HepG2 (cell line): ENCODE measurements around the gene THRAP3. TPM values are rescaled to one million over a fixed set of nuclear protein-coding genes. Genes with fewer than 3 reads are reported as not detected.

Experiments used
- ATAC-seq: fragments of 200-7000 bp; cut with Tn5 transposase; 3 replicates; pipeline ENCODE4 v1.9.1; 2020; ENCODE audit warnings: mild to moderate bottlenecking, moderate library complexity
- BruUV-seq: library from RNA; stranded (reverse); fragments of 400-500 nt; replicated peaks from 2 replicates; lab custom pipeline; 2021; lab: Mats Ljungman, UMichigan
- CTCF ChIA-PET: fragments of 300-600 bp; formaldehyde crosslinking; extraction: SDS; loops from one replicate; lab custom pipeline; 2021; ENCODE audit warnings: low total read pairs, inconsistent platforms, low intra/inter-chr PET ratio; lab: Yijun Ruan, JAX
- POLR2A ChIA-PET: fragments of 350-600 bp; sonication (Branson Sonifier 250); formaldehyde crosslinking; loops from one replicate; lab custom pipeline; 2020; ENCODE audit warnings: antibody characterized with exemption, inconsistent platforms; lab: Yijun Ruan, JAX
- DNase-seq: peaks from one replicate; pipeline ENCODE4 v3.0.0-alpha.2; 2015; ENCODE audit warnings: low spot score
- FAIRE-seq: peaks from 3 replicates; lab custom pipeline; 2011; peaks lifted over from hg19 to GRCh38; lab: Jason Lieb, UNC
- H2AFZ ChIP-seq: one replicate; pipeline ENCODE4 v1.6.1; 2011; ENCODE audit warnings: low read length, inconsistent platforms
- H3K27ac ChIP-seq: fragments of 300-600 bp; 3 replicates; pipeline ENCODE4 v1.8.0; 2011; ENCODE audit warnings: mixed run types, mild to moderate bottlenecking, mixed read lengths, low read length, inconsistent platforms; ENCODE audit not compliant: insufficient read depth; ENCODE audit errors: extremely low read length
- H3K27me3 ChIP-seq, 2 experiments: fragments of 200-600 bp in 1 of 2; 2 replicates in 1 of 2; 3 replicates in 1 of 2; pipeline versions ENCODE4 v1.6.0 to v1.8.0; 2011; ENCODE audit warnings: low read length in 2 of 2, mild to moderate bottlenecking in 2 of 2, moderate library complexity in 2 of 2, inconsistent platforms in 1 of 2; ENCODE audit not compliant: insufficient read depth in 2 of 2, control insufficient read depth in 1 of 2
- H3K36me3 ChIP-seq, 2 experiments: fragments of 200-600 bp in 1 of 2; replicated peaks in 1 of 2; 2 replicates in 1 of 2; 3 replicates in 1 of 2; pipeline versions ENCODE4 v1.5.1 to v1.8.0; 2011; ENCODE audit warnings: low read length in 2 of 2, inconsistent platforms in 1 of 2; ENCODE audit not compliant: insufficient read depth in 2 of 2, control insufficient read depth in 1 of 2
- H3K4me1 ChIP-seq: 2 replicates; pipeline ENCODE4 v1.5.1; 2012; ENCODE audit warnings: low read length, inconsistent platforms; ENCODE audit not compliant: insufficient read depth
- H3K4me2 ChIP-seq: 2 replicates; pipeline ENCODE4 v1.6.0; 2011; ENCODE audit warnings: low read depth, low read length, inconsistent platforms
- H3K4me3 ChIP-seq, 3 experiments: fragments of 200-600 bp in 1 of 3; sonication (generic), shearing (Covaris generic) in 1 of 3; replicated peaks in 1 of 3; 2 replicates each; pipeline ENCODE4 v1.5.1; 2011 to 2016; ENCODE audit warnings: low read length in 3 of 3, inconsistent platforms in 2 of 3, low read depth in 2 of 3, mild to moderate bottlenecking in 2 of 3, control low read depth in 1 of 3, mixed read lengths in 1 of 3; ENCODE audit not compliant: insufficient read depth in 1 of 3
- H3K79me2 ChIP-seq: one replicate; pipeline ENCODE4 v1.6.1; 2011; ENCODE audit warnings: low read length, inconsistent platforms; ENCODE audit not compliant: insufficient read depth
- H3K9ac ChIP-seq: 2 replicates; pipeline ENCODE4 v1.6.0; 2011; ENCODE audit warnings: mild to moderate bottlenecking, low read depth, low read length, inconsistent platforms; ENCODE audit not compliant: insufficient read depth
- H3K9me3 ChIP-seq: 2 replicates; pipeline ENCODE4 v1.5.1; 2012; ENCODE audit warnings: mild to moderate bottlenecking, low read length
- H4K20me1 ChIP-seq: 2 replicates; pipeline ENCODE4 v1.6.0; 2011; ENCODE audit warnings: inconsistent platforms, mild to moderate bottlenecking, low read length, moderate library complexity; ENCODE audit not compliant: insufficient read depth
- ELF4 ChIP-seq: sonication (generic); formaldehyde crosslinking; IDR thresholded peaks from 2 replicates; pipeline ENCODE4 v1.5.0; 2020; ENCODE audit warnings: missing genetic modification reagents, mild to moderate bottlenecking, moderate library complexity, borderline replicate concordance
- ELK4 ChIP-seq: sonication (generic); formaldehyde crosslinking; IDR thresholded peaks from 2 replicates; pipeline ENCODE4 v1.9.0; 2021; ENCODE audit warnings: missing genetic modification reagents, borderline replicate concordance
- HIVEP1 ChIP-seq: sonication (generic); formaldehyde crosslinking; IDR thresholded peaks from 2 replicates; pipeline ENCODE4 v1.4.0; 2020; ENCODE audit warnings: mild to moderate bottlenecking, missing genetic modification reagents
- MYPOP ChIP-seq: sonication (generic); formaldehyde crosslinking; IDR thresholded peaks from 2 replicates; pipeline ENCODE4 v1.8.1; 2023; ENCODE audit warnings: mild to moderate bottlenecking, moderate library complexity, missing genetic modification reagents
- SMYD3 ChIP-seq: sonication (generic); formaldehyde crosslinking; IDR thresholded peaks from 2 replicates; pipeline ENCODE4 v1.8.1; 2023; ENCODE audit warnings: mild to moderate bottlenecking, missing genetic modification reagents
- TBL1XR1 ChIP-seq: fragments of 150-350 bp; IDR thresholded peaks from 2 replicates; pipeline ENCODE4 v1.6.1; 2014; ENCODE audit warnings: borderline replicate concordance, low read length; ENCODE audit not compliant: partially characterized antibody
- ZNF18 ChIP-seq: sonication (generic); formaldehyde crosslinking; IDR thresholded peaks from 2 replicates; pipeline ENCODE4 v1.8.0; 2022; ENCODE audit warnings: mild to moderate bottlenecking, missing genetic modification reagents; ENCODE audit not compliant: insufficient replicate concordance
- ZNF230 ChIP-seq: sonication (generic); formaldehyde crosslinking; IDR thresholded peaks from 2 replicates; pipeline ENCODE4 v1.4.0; 2020; ENCODE audit warnings: mild to moderate bottlenecking, missing genetic modification reagents
- ZNF335 ChIP-seq: sonication (generic); formaldehyde crosslinking; IDR thresholded peaks from 2 replicates; pipeline ENCODE4 v1.4.0; 2020; ENCODE audit warnings: missing genetic modification reagents
- ZNF547 ChIP-seq: sonication (generic); formaldehyde crosslinking; IDR thresholded peaks from 2 replicates; pipeline ENCODE4 v1.5.1; 2020; ENCODE audit warnings: mild to moderate bottlenecking, missing genetic modification reagents
- ZNF580 ChIP-seq: IDR thresholded peaks from 2 replicates; pipeline ENCODE4 v1.6.1; 2016; ENCODE audit warnings: low read depth, borderline replicate concordance
- ZNF850 ChIP-seq: sonication (generic); formaldehyde crosslinking; conservative IDR thresholded peaks from 2 replicates; pipeline ENCODE4 v1.9.0; 2021; ENCODE audit warnings: mild to moderate bottlenecking, missing genetic modification reagents
- WGBS: methylation state at CpG from one replicate; pipeline ENCODE4 v1.1.6; 2017; ENCODE audit warnings: low lambda C conversion rate; 5-methylcytosine and 5-hydroxymethylcytosine counted together
- in situ Hi-C: cut with HindIII; loops from 2 replicates; pipeline ENCODE4 v1.10.0; 2017; ENCODE audit warnings: low pct_unique_long_range_greater_than_20kb; ENCODE audit not compliant: extremely low pct_ligation_motif_present
- intact Hi-C: fragments of 100-400 bp; cut with micrococcal nuclease; formaldehyde crosslinking; loops from one replicate; pipeline ENCODE4 v1.10.0; 2022; ENCODE audit not compliant: unreplicated experiment
- polyA plus RNA-seq, 8 experiments: library from polyadenylated mRNA; depleted of rRNA in 3 of 8; stranded (reverse) in 7 of 8; unstranded in 1 of 8; fragments of >200 nt; fragmentation: Illumina TruSeq in 4 of 8; extraction: Trizol in 4 of 8; gene quantifications; 2 replicates each; pipeline versions ENCODE4 v1.2.1 to v1.2.3, GENCODE V29; 2011 to 2016; ENCODE audit warnings: low read depth in 4 of 8, missing spikeins in 1 of 8, mixed read lengths in 1 of 8; ENCODE audit not compliant: insufficient read depth in 1 of 8
- total RNA-seq, 5 experiments: library from RNA; depleted of rRNA; stranded (reverse); fragments of >200 nt; fragmentation: Illumina TruSeq; extraction: Trizol; gene quantifications; 2 replicates each; pipeline ENCODE4 v1.2.3, GENCODE V29; 2016; ENCODE audit warnings: low read depth in 1 of 5

The THRAP3 gene
- total and polyA plus RNA-seq, 2 of the 13 experiments (the other 11 are each of a cell fraction or from before 2014, with no cell fraction given) = 45.0 to 92.6 TPM

- no peak for TF ChIP-seq MYPOP (CRISPR knock-in tag)
These were observed 83.5 kb downstream of the THRAP3 start (continued) for GRCh38 chr1:36307601-36308330.

- no peak overlapping the region for H3K4me2 ChIP-seq
- CTCF ChIA-PET = no interaction called here
- intact Hi-C loops = no loop called here
- no peak overlapping the region for H3K9ac ChIP-seq
- POLR2A ChIA-PET = no interaction called here
- BruUV-seq = no TSS peak
- peaks cover 8% of the 10 kb centered on the region for H3K79me2 ChIP-seq
- no peaks in the 10 kb centered on the region for H3K9me3 ChIP-seq
- H3K4me1 ChIP-seq = peaks cover 29% of the 10 kb centered on the region
- no peak for ATAC-seq
- no peak for FAIRE-seq
- no peaks in the 10 kb centered on the region for H4K20me1 ChIP-seq
- H3K27me3 ChIP-seq = no peaks in the 10 kb centered on the region
- peaks cover 2 to 11% of the 10 kb centered on the region in 2 experiments; a peak in 2 of 5 replicates for H3K36me3 ChIP-seq
- in situ Hi-C loops = no loop called here
- H3K4me3 ChIP-seq = no peak overlapping the region
- WGBS = 97% methylated on average over 7 of the region's 7 CpGs
- no peak overlapping the region for H3K27ac ChIP-seq
- no peak overlapping the region for H2AFZ ChIP-seq
- no peak for TF ChIP-seq ZNF335 (CRISPR knock-in tag)
- TF ChIP-seq HIVEP1 (CRISPR knock-in tag) = no peak
- no peak for TF ChIP-seq ELF4
- TF ChIP-seq ZNF580 (CRISPR knock-in tag) = no peak
- TF ChIP-seq SMYD3 (CRISPR knock-in tag) = no peak
- TF ChIP-seq ZNF230 (CRISPR knock-in tag) = no peak
- no peak for TF ChIP-seq ZNF547 (CRISPR knock-in tag)
- no peak for TF ChIP-seq TBL1XR1
- TF ChIP-seq ZNF18 (CRISPR knock-in tag) = no peak
- no peak for TF ChIP-seq ELK4
- TF ChIP-seq ZNF850 (CRISPR knock-in tag) = no peak
- TF ChIP-seq, all 625 proteins: peak for 0
- no peak for DNase-seq
These were observed 85.2 kb downstream of the THRAP3 start for GRCh38 chr1:36309397-36309796.
